ENCODE measurements around the gene LCP1.

The LCP1 gene

GRCh38 chr13:46143184-46143701 is 38.7 kb downstream of the LCP1 start:
- TF ChIP-seq CTCF (IDR thresholded peaks at IDR 0.05; ENCODE audit: low read depth, low read length, poor library complexity, severe bottlenecking) (no peak), EZH2phosphoT487 (IDR thresholded peaks at IDR 0.05; ENCODE audit: borderline replicate concordance, low read length) (no peak)
- Histone ChIP-seq H3K27me3 (ENCODE audit: control insufficient read depth, low read length) (no peaks in the 10 kb centered on the region), H3F3A (ENCODE audit: control insufficient read depth, insufficient read depth) (peaks cover 16% of the 10 kb centered on the region), H3K4me1 (ENCODE audit: control insufficient read depth, low read length) (no peaks in the 10 kb centered on the region), H3K4me3 (ENCODE audit: low read length) (no peak overlapping the region), H4K20me1 (ENCODE audit: control insufficient read depth, insufficient read depth, low read depth, low read length) (peaks cover 8% of the 10 kb centered on the region; the same call in 1 of the 2 replicates), H3K9me2 (replicated peaks; ENCODE audit: control insufficient read depth, low read length) (no peaks in the 10 kb centered on the region), H3K36me3 (ENCODE audit: control insufficient read depth, low read length) (peaks cover 94% of the 10 kb centered on the region), H3K4me2 (ENCODE audit: low read length) (no peak overlapping the region), H3K27ac (ENCODE audit: low read depth, low read length) (no peak overlapping the region), H3K79me2 (ENCODE audit: control insufficient read depth, low read length) (peaks cover 8% of the 10 kb centered on the region; the same call in 1 of the 2 replicates), H3K9me3 (ENCODE audit: control insufficient read depth, insufficient read depth, low read length) (no peaks in the 10 kb centered on the region)

- TF ChIP-seq EZH2phosphoT487 (IDR thresholded peaks at IDR 0.05; ENCODE audit: borderline replicate concordance, low read length): no peak
- no peak for TF ChIP-seq CTCF (IDR thresholded peaks at IDR 0.05; ENCODE audit: low read depth, low read length, poor library complexity, severe bottlenecking)
- H3K4me1 ChIP-seq (ENCODE audit: control insufficient read depth, low read length): no peaks in the 10 kb centered on the region
- no peak overlapping the region for H3K4me2 ChIP-seq (ENCODE audit: low read length)
- no peak overlapping the region for H3K4me3 ChIP-seq (ENCODE audit: low read length)
- peaks cover 5% of the 10 kb centered on the region; the same call in 1 of the 2 replicates for H3K79me2 ChIP-seq (ENCODE audit: control insufficient read depth, low read length)
- no peak overlapping the region for H3K27ac ChIP-seq (ENCODE audit: low read depth, low read length)
- peaks cover 16% of the 10 kb centered on the region for H3F3A ChIP-seq (ENCODE audit: control insufficient read depth, insufficient read depth)
- H3K9me3 ChIP-seq (ENCODE audit: control insufficient read depth, insufficient read depth, low read length): no peaks in the 10 kb centered on the region
- peaks cover 94% of the 10 kb centered on the region for H3K36me3 ChIP-seq (ENCODE audit: control insufficient read depth, low read length)
- H4K20me1 ChIP-seq (ENCODE audit: control insufficient read depth, insufficient read depth, low read depth, low read length): peaks cover 8% of the 10 kb centered on the region; the same call in 1 of the 2 replicates
- no peaks in the 10 kb centered on the region for H3K9me2 ChIP-seq (replicated peaks; ENCODE audit: control insufficient read depth, low read length)
- no peaks in the 10 kb centered on the region for H3K27me3 ChIP-seq (ENCODE audit: control insufficient read depth, low read length)
Measured at GRCh38 chr13:46142776-46143175, 39.2 kb downstream of the LCP1 start.

GRCh38 chr13:46140044-46140443 is 41.9 kb downstream of the LCP1 start:
- no peaks in the 10 kb centered on the region for H3K79me2 ChIP-seq (ENCODE audit: control insufficient read depth, low read length)
- no peak overlapping the region for H3K4me2 ChIP-seq (ENCODE audit: low read length)
- H3K4me3 ChIP-seq (ENCODE audit: low read length): no peak overlapping the region
- no peaks in the 10 kb centered on the region for H4K20me1 ChIP-seq (ENCODE audit: control insufficient read depth, insufficient read depth, low read depth, low read length)
- TF ChIP-seq EZH2phosphoT487 (IDR thresholded peaks at IDR 0.05; ENCODE audit: borderline replicate concordance, low read length): no peak
- no peak for TF ChIP-seq CTCF (IDR thresholded peaks at IDR 0.05; ENCODE audit: low read depth, low read length, poor library complexity, severe bottlenecking)
- H3K27ac ChIP-seq (ENCODE audit: low read depth, low read length): no peak overlapping the region
- no peaks in the 10 kb centered on the region for H3K9me2 ChIP-seq (replicated peaks; ENCODE audit: control insufficient read depth, low read length)
- H3K4me1 ChIP-seq (ENCODE audit: control insufficient read depth, low read length): no peaks in the 10 kb centered on the region
- H3F3A ChIP-seq (ENCODE audit: control insufficient read depth, insufficient read depth): peaks cover 17% of the 10 kb centered on the region
- no peaks in the 10 kb centered on the region for H3K9me3 ChIP-seq (ENCODE audit: control insufficient read depth, insufficient read depth, low read length)
- H3K27me3 ChIP-seq (ENCODE audit: control insufficient read depth, low read length): no peaks in the 10 kb centered on the region
- peaks cover 99% of the 10 kb centered on the region for H3K36me3 ChIP-seq (ENCODE audit: control insufficient read depth, low read length)

Data from DOHH2 (cell line).